WTC11 (cell line): ENCODE measurements around the gene EEFSEC. TPM values are rescaled to one million over a fixed set of nuclear protein-coding genes. Genes with fewer than 3 reads are reported as not detected.
A peak's percentile ranks its signal among the peaks of the same experiment; 100 is the strongest.

Source experiments
- ATAC-seq: fragments of 200-7000 bp; cut with Tn5 transposase; 2 replicates; pipeline ENCODE4 v1.10.0; 2021; ENCODE audit warnings: mild to moderate bottlenecking, moderate library complexity
- CTCF ChIA-PET: fragments of 300-600 bp; sonication (Branson Sonifier 250); formaldehyde crosslinking; loops from one replicate; lab custom pipeline; 2021; ENCODE audit warnings: antibody characterized with exemption; lab: Charles Lee
- POLR2A ChIA-PET: fragments of 350-600 bp; sonication (Branson Sonifier 250); formaldehyde crosslinking; loops from one replicate; lab custom pipeline; 2021; ENCODE audit warnings: antibody characterized with exemption; lab: Charles Lee
- DNase-seq: peaks from one replicate; pipeline ENCODE4 v3.0.0; 2021; ENCODE audit warnings: low spot score
- H3K27ac Mint-ChIP-seq: 2 replicates; pipeline ENCODE4 v1.8.0; 2021; ENCODE audit warnings: mixed read lengths
- H3K27me3 Mint-ChIP-seq: 2 replicates; pipeline ENCODE4 v1.8.0; 2021; ENCODE audit warnings: low read depth, mild to moderate bottlenecking, moderate library complexity, mixed read lengths
- H3K36me3 Mint-ChIP-seq: 2 replicates; pipeline ENCODE4 v1.8.0; 2021; ENCODE audit warnings: mixed read lengths
- H3K4me1 Mint-ChIP-seq: 2 replicates; pipeline ENCODE4 v1.8.0; 2022; ENCODE audit warnings: mixed read lengths
- H3K4me3 Mint-ChIP-seq: 2 replicates; pipeline ENCODE4 v1.8.0; 2021; ENCODE audit warnings: mild to moderate bottlenecking, moderate library complexity, mixed read lengths
- H3K9me3 Mint-ChIP-seq: 2 replicates; pipeline ENCODE4 v1.8.0; 2021; ENCODE audit warnings: mixed read lengths
- ATF2 ChIP-seq: sonication (generic); formaldehyde crosslinking; IDR thresholded peaks from 2 replicates; pipeline ENCODE4 v1.8.1; 2022; ENCODE audit warnings: low read depth, missing genetic modification reagents, borderline replicate concordance
- CREB1 ChIP-seq: sonication (generic); formaldehyde crosslinking; IDR thresholded peaks from 2 replicates; pipeline ENCODE4 v1.8.0; 2023; ENCODE audit warnings: mild to moderate bottlenecking, missing genetic modification reagents
- E2F1 ChIP-seq: sonication (generic); formaldehyde crosslinking; IDR thresholded peaks from 2 replicates; pipeline ENCODE4 v1.8.0; 2022; ENCODE audit warnings: mild to moderate bottlenecking, missing genetic modification reagents
- FOXP4 ChIP-seq: sonication (generic); formaldehyde crosslinking; IDR thresholded peaks from 2 replicates; pipeline ENCODE4 v1.8.0; 2022; ENCODE audit warnings: mild to moderate bottlenecking, missing genetic modification reagents
- IRF2 ChIP-seq: sonication (generic); formaldehyde crosslinking; IDR thresholded peaks from 2 replicates; pipeline ENCODE4 v1.8.0; 2022; ENCODE audit warnings: low read depth, missing genetic modification reagents, borderline replicate concordance
- NR3C1 ChIP-seq: sonication (generic); formaldehyde crosslinking; conservative IDR thresholded peaks from 2 replicates; pipeline ENCODE4 v1.8.1; 2023; ENCODE audit warnings: low read depth, mild to moderate bottlenecking, missing genetic modification reagents
- RORB ChIP-seq: fragments of 250-450 bp; sonication (Bioruptor Pico); IDR thresholded peaks from 2 replicates; pipeline ENCODE4 v1.9.0; 2021; ENCODE audit warnings: mild to moderate bottlenecking
- ZNF138 ChIP-seq: sonication (generic); formaldehyde crosslinking; conservative IDR thresholded peaks from 2 replicates; pipeline ENCODE4 v1.8.1; 2022; ENCODE audit warnings: mild to moderate bottlenecking, moderate library complexity, missing genetic modification reagents
- ZNF423 ChIP-seq: fragments of 250-450 bp; sonication (Bioruptor Pico); IDR thresholded peaks from 2 replicates; pipeline ENCODE4 v2.1.2; 2022; ENCODE audit warnings: mild to moderate bottlenecking, moderate library complexity
- ZNF512 ChIP-seq: sonication (generic); formaldehyde crosslinking; IDR thresholded peaks from 2 replicates; pipeline ENCODE4 v1.8.1; 2022; ENCODE audit warnings: missing genetic modification reagents, borderline replicate concordance
- ZSCAN18 ChIP-seq: fragments of 250-450 bp; sonication (Bioruptor Pico); IDR thresholded peaks from 2 replicates; pipeline ENCODE4 v2.1.2; 2022; ENCODE audit warnings: mild to moderate bottlenecking, moderate library complexity
- total RNA-seq: library from RNA; stranded (reverse); gene quantifications from 3 replicates; pipeline ENCODE4 v1.2.3, GENCODE V29; 2021

EEFSEC gene
- total RNA-seq, 1 experiment from 2014 or later = 13.7 TPM

- no peak for TF ChIP-seq E2F1 (CRISPR knock-in tag)
- no peak for TF ChIP-seq ZSCAN18 (CRISPR knock-in tag)
These were observed 254.9 kb downstream of the EEFSEC start (continued) for GRCh38 chr3:128408012-128408692.

GRCh38 chr3:128408693-128409623 lies 255.7 kb downstream of the EEFSEC start:
- Mint-ChIP-seq H3K27ac (peak overlapping the region; percentile 70), H3K27me3 (no peaks in the 10 kb centered on the region), H3K9me3 (no peaks in the 10 kb centered on the region), H3K36me3 (no peaks in the 10 kb centered on the region), H3K4me3 (no peak overlapping the region), H3K4me1 (peaks cover 23% of the 10 kb centered on the region)
- peak; percentile 42 for DNase-seq
- TF ChIP-seq FOXP4 (CRISPR knock-in tag) (no peak), IRF2 (CRISPR knock-in tag) (no peak), ATF2 (CRISPR knock-in tag) (no peak), NR3C1 (CRISPR knock-in tag) (no peak), ZNF423 (CRISPR knock-in tag) (no peak), ZNF138 (CRISPR knock-in tag) (no peak), RORB (CRISPR knock-in tag) (no peak), CREB1 (CRISPR knock-in tag) (no peak), ZNF512 (no peak)
- CTCF ChIA-PET = interaction anchor here (0.6 to 2.1 kb wide), 8 partner anchors 10 to 183 kb away, joined by 3 to 7 read pairs (median 4); no protein-coding TSS in a partner anchor
- peak; percentile 52 for ATAC-seq
- POLR2A ChIA-PET = no interaction called here
